Activated naive CD4-positive, alpha-beta T cell treated with anti-CD3 and anti-CD28 coated beads, Interleukin-2, amount 50 U/mL, for 24 hours (primary cell): ENCODE data around the gene EDEM2.
"Not testable (repeated sequence)": the region's sequence is repeated elsewhere in the genome, so short reads cannot be mapped to it uniquely, and the experiment has no call there.

ENCODE experiments used
- H3K27ac Mint-ChIP-seq: one replicate; pipeline ENCODE4 v1.8.0; 2021; ENCODE audit warnings: mild to moderate bottlenecking, mixed read lengths
- H3K27me3 Mint-ChIP-seq: one replicate; pipeline ENCODE4 v1.8.0; 2021; ENCODE audit warnings: mixed read lengths
- H3K36me3 Mint-ChIP-seq: one replicate; pipeline ENCODE4 v1.8.0; 2021; ENCODE audit warnings: mixed read lengths
- H3K4me1 Mint-ChIP-seq: one replicate; pipeline ENCODE4 v1.8.0; 2021; ENCODE audit warnings: mixed read lengths
- H3K4me3 Mint-ChIP-seq: one replicate; pipeline ENCODE4 v1.8.0; 2021; ENCODE audit warnings: mild to moderate bottlenecking, mixed read lengths
- H3K9me3 Mint-ChIP-seq: one replicate; pipeline ENCODE4 v1.8.0; 2021; ENCODE audit warnings: mixed read lengths

The EDEM2 gene

DNA sequence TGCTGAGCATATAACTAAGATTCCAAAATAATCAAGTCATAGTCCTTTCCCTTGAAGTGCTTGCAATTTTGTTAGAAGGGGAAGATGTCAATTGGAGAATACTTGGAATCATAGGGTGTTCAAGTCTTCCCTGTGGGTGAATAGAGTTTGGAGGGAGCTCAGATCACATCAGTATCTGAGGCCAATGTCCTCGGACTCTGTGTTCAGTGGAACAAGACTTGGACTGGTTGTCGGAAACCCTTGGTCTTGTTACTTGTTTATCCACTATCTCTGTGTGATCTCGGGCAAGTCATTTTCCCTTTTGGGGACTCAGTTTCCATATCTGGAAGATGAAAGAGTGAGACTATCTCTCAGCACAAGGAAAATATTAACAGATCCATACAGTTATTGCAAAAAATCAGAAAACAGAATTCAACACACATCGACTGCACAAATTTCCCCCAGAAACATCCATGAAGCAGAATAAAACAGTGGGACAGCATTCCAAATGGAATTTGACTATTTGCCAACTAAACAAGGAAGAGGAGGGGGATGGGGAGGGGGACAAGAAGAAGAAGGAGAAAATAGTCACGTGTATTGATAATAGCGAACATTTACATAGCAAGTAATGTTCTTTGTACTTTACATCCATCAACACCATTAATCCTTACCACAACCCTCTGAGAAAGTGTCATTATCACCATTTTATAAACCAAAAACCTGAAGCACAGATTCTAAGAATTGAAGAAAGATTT, 3.9 kb upstream of the EDEM2 start:
- Mint-ChIP-seq H3K27me3 (no peaks in the 10 kb centered on the region), H3K27ac (no peak overlapping the region), H3K4me1 (peaks cover 17% of the 10 kb centered on the region), H3K36me3 (no peaks in the 10 kb centered on the region), H3K9me3 (no peaks in the 10 kb centered on the region), H3K4me3 (no peak overlapping the region)

DNA sequence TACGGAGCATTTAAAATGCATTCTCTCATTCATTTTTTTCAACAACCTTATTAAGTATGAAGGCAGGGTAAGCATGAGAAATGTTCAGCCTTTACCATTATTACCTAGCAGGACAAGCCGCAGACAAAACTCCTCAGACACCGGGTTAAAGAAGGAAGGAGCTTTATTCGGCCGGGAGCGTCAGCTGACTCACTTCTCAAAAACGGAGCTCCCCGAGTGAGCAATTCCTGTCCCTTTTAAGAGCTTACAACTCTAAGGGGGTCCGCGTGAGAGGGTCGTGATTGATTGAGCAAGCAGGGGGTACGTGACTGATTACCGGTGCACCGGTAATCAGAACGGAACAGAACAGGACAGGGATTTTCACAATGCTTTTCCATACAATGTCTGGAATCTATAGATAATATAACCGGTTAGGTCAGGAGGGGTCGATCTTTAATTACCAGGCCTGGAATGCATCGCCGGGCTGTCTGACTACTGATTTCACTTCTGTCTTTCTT, 487 bp upstream of the EDEM2 start:
- H3K9me3 Mint-ChIP-seq, H3K36me3 Mint-ChIP-seq, H3K27me3 Mint-ChIP-seq: not testable (repeated sequence)
- peak overlapping the region; percentile 95 for H3K4me3 Mint-ChIP-seq
- peak overlapping the region; percentile 91 for H3K27ac Mint-ChIP-seq
- H3K4me1 Mint-ChIP-seq: peaks cover 29% of the 10 kb centered on the region

DNA sequence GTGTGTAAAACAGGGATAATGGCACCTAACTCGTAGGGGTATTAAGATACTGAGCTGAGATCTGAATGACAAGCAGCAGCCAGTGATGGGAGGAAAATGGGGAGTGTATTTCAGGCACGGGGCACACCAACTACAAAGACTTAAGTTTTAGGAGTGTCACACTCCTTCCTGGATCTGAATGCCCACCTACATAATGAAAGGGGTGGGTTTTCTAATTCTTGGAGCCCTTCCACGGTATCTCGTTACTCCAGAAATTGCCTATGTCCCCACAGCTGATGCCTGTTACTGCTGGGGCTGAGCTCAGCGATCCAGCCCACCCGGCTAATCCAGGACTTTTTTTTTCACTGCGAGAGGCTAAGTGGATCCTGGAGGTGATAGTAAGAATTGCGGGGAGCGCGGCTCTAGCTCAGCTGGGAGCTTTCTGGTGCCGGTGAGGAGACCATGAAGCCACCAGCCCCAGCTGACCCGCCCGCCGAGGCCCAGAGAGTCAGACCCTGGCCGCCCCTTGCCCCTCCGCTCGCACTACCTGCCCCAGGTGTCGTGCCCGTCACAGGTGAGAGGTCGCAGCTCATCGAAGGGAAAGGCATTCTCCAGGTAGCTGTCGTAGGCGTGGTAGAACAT, 727 bp downstream of the EDEM2 start:
- no peaks in the 10 kb centered on the region for H3K27me3 Mint-ChIP-seq
- no peaks in the 10 kb centered on the region for H3K9me3 Mint-ChIP-seq
- peaks cover 1% of the 10 kb centered on the region for H3K36me3 Mint-ChIP-seq
- peak overlapping the region; percentile 95 for H3K4me3 Mint-ChIP-seq
- H3K27ac Mint-ChIP-seq: peak overlapping the region; percentile 91
- peaks cover 36% of the 10 kb centered on the region for H3K4me1 Mint-ChIP-seq

DNA sequence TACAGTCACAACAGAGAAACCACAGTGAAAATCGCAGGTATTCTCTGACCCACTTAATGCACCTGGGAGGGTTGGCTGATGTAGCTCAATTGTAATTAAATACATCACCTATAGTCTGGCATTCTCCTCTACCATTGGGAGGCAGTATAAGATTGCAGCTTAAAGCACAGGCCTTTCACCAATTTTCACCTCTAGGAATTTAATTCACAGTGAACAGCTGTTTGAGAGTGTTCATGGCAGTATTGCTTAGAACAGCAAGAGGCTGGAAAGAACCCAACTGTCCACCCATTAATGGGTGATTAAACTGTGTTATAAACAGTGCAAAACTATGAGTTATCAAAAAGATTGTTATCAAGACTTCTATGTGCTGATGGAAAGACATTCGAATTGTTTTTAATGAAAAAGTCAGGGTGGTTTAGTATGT, 2.0 kb downstream of the EDEM2 start:
- H3K27me3 Mint-ChIP-seq: no peaks in the 10 kb centered on the region
- peak overlapping the region; percentile 75 for H3K4me3 Mint-ChIP-seq
- H3K27ac Mint-ChIP-seq: peak overlapping the region; percentile 81
- peaks cover 42% of the 10 kb centered on the region for H3K4me1 Mint-ChIP-seq
- no peaks in the 10 kb centered on the region for H3K9me3 Mint-ChIP-seq
- H3K36me3 Mint-ChIP-seq: peaks cover 7% of the 10 kb centered on the region

DNA sequence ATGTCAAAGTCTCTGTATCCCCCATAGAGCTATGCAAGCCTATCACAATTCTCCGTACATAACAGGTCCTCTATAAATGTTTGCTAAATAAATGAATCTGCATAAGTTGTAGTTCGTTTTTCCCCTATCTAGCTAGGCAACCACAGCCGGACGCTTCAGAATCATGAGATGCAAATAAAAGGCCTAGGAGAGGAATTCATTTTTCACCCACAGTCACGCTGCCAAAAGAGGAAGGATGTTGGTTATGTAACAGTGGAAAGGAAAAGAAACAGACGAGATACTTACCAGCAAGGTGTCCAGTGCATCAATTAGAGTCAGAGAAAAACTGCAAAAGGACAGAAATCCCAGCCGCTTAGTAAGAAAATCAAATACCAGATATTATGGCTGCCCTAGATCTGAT, 2.4 kb downstream of the EDEM2 start:
- H3K9me3 Mint-ChIP-seq: no peaks in the 10 kb centered on the region
- peak overlapping the region; percentile 42 for H3K4me3 Mint-ChIP-seq
- peak overlapping the region; percentile 35 for H3K27ac Mint-ChIP-seq
- H3K4me1 Mint-ChIP-seq: peaks cover 42% of the 10 kb centered on the region
- H3K27me3 Mint-ChIP-seq: no peaks in the 10 kb centered on the region
- H3K36me3 Mint-ChIP-seq: peaks cover 7% of the 10 kb centered on the region

DNA sequence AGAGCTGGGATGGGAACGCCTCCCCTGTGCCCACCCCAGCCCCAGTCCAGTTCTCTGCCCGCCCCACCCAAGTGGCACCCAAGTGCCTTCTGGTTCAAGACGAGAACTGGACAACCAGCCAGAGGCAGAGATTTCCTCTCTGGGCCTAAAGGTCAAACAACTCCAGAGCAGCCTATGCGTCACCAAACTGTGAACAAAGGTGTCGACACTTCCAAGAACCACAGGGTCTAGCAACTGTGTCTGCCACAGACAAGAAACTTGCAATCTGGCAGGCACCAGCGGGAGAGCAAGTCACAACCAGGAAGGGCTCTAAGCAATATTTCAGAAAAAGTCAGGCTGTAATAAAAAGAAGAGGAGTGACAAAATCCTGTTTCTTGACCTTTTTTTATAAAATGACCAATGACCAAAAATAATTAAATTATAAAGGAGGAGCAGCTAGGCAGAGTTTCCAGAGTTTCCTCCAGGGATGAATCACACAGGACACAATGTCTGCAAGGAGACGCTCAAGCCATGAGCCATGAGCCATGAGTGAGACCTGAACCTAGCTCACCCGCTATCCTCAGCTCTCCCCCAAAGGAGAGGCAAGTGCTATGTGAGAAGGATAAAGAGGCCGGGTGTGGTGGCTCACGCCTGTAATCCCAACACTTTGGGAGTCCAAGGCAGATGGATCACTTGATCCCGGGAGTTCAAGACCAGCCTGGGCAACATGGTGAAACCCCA, 11.1 kb downstream of the EDEM2 start:
- H3K4me1 Mint-ChIP-seq: peaks cover 4% of the 10 kb centered on the region
- H3K4me3 Mint-ChIP-seq: no peak overlapping the region
- H3K27ac Mint-ChIP-seq: no peak overlapping the region
- no peaks in the 10 kb centered on the region for H3K27me3 Mint-ChIP-seq
- no peaks in the 10 kb centered on the region for H3K9me3 Mint-ChIP-seq
- peaks cover 5% of the 10 kb centered on the region for H3K36me3 Mint-ChIP-seq

DNA sequence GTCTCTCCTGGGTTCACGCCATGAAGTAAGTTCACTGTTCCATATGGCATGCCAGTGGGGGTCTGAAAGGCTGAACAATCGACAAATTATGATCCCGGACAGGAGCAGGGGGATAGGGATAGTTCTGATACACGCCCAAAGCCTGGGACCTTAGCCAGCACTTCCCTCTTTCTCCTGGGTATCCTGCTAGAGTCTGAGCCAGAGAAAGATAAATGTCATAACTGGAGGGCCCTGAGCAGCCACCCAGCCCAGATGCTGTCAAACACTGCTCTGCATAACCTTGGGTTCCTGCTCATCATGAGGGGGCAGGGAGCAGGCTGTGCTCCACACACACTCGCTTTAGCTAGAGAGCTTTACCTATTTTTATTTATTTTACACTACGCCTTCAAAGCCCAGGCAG, 12.3 kb downstream of the EDEM2 start:
- H3K27ac Mint-ChIP-seq: no peak overlapping the region
- H3K36me3 Mint-ChIP-seq: peaks cover 7% of the 10 kb centered on the region
- H3K9me3 Mint-ChIP-seq: no peaks in the 10 kb centered on the region
- H3K4me1 Mint-ChIP-seq: no peaks in the 10 kb centered on the region
- H3K27me3 Mint-ChIP-seq: no peaks in the 10 kb centered on the region
- H3K4me3 Mint-ChIP-seq: no peak overlapping the region

DNA sequence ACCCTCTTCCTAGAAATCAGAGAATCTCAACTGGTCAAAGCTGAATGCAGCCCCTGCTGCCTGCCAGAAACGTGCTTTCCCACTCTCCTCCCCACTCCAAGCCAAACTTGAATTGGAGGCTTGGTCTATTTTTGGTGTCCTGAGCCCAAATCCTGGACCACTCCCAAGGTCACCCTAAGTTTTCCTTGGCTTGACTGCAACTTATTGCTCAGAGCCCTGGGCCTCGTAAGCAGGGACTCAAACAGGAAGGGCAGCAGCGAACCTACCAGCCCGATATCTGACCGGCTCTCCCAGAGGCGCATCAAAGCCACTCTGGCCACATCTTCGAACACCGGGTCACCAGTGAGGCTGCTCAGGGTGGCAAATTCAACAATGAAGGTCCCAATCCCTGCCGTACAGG, 12.7 kb downstream of the EDEM2 start:
- no peak overlapping the region for H3K27ac Mint-ChIP-seq
- H3K9me3 Mint-ChIP-seq: no peaks in the 10 kb centered on the region
- peaks cover 7% of the 10 kb centered on the region for H3K36me3 Mint-ChIP-seq
- H3K4me3 Mint-ChIP-seq: no peak overlapping the region
- H3K27me3 Mint-ChIP-seq: no peaks in the 10 kb centered on the region
- no peaks in the 10 kb centered on the region for H3K4me1 Mint-ChIP-seq

DNA sequence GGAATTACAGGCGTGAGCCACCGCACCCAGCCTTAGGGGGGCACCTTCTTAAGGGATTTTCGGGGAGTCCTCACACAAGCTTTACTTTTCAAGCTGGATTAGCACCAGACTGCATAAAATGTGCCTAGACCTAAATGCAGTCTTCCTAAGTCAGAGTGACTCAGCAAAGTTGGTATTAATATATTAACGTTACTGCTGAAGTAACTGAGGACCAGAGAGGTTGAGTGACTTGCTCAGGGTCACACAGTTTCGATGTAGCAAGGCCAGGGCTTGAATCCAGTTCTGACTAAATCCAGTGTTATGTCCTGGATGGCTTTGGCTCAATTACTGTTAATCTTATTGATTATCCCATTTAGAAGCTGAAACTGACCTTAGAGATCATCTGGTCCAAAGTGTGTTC, 13.4 kb downstream of the EDEM2 start:
- H3K27ac Mint-ChIP-seq: peak overlapping the region; percentile 76
- no peak overlapping the region for H3K4me3 Mint-ChIP-seq
- no peaks in the 10 kb centered on the region for H3K4me1 Mint-ChIP-seq
- H3K27me3 Mint-ChIP-seq: no peaks in the 10 kb centered on the region
- no peaks in the 10 kb centered on the region for H3K9me3 Mint-ChIP-seq
- H3K36me3 Mint-ChIP-seq: peaks cover 7% of the 10 kb centered on the region

DNA sequence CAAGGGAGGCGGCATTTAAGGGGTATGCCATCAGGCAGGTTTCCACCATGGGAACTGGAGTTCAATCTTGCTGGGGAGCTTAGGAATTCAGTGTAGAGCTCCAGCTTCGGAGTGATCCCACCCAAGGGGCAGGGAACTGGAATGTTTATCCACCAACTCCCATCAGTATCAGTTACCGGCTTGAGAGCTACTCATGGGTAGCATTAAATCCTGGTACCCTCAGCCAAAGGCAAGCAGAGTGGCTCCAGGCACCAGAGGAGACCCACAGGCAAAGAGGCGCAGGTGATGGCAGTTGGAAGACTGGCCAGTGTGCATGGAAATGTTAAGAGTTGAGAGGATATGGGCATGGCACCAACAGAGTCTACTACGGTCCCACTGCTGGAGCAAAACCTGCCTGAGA, 14.1 kb downstream of the EDEM2 start:
- H3K27me3 Mint-ChIP-seq: no peaks in the 10 kb centered on the region
- H3K9me3 Mint-ChIP-seq: no peaks in the 10 kb centered on the region
- H3K4me1 Mint-ChIP-seq: no peaks in the 10 kb centered on the region
- H3K27ac Mint-ChIP-seq: no peak overlapping the region
- peaks cover 7% of the 10 kb centered on the region for H3K36me3 Mint-ChIP-seq
- no peak overlapping the region for H3K4me3 Mint-ChIP-seq

DNA sequence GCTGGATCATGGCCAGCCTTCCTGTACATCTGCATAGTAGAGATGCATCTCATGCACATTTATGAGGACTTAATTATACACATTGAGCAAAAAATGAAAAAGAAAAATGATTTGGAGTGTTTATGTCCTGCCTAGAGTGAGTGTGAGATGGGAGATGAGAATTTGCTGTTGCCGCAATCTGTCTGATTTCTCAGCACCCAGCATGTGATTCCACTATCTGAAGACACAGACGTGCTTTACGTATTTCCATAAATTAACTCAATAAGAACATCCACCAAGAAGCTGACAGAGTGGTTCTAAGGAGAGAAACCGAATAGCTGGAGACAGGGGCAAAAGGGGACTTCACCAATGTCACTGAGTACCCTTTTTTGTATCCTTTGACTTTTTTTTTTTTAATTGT, 15.2 kb downstream of the EDEM2 start:
- Mint-ChIP-seq H3K4me3 (no peak overlapping the region), H3K27ac (no peak overlapping the region), H3K27me3 (no peaks in the 10 kb centered on the region), H3K36me3 (peaks cover 10% of the 10 kb centered on the region), H3K9me3 (no peaks in the 10 kb centered on the region), H3K4me1 (no peaks in the 10 kb centered on the region)

DNA sequence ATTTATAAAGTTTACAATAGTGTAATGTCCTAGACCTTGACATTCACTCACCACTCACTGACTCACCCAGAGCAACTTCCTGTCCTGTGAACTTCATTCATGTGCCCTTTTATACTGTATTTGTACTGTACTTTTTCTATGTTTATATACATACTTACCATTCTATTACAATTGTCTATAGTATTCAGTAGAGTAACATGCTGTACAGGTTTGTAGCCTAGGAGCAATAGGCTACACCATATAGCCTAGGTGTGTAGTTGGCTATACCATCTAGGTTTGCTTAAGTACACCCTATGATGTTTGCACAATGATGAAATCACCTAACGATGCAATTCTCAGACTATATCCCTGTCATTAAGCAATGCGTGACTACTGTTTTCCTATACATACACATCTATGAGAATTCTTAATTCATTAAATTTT, 17.5 kb downstream of the EDEM2 start:
- no peaks in the 10 kb centered on the region for H3K27me3 Mint-ChIP-seq
- no peak overlapping the region for H3K27ac Mint-ChIP-seq
- H3K4me1 Mint-ChIP-seq: no peaks in the 10 kb centered on the region
- no peak overlapping the region for H3K4me3 Mint-ChIP-seq
- no peaks in the 10 kb centered on the region for H3K9me3 Mint-ChIP-seq
- peaks cover 11% of the 10 kb centered on the region for H3K36me3 Mint-ChIP-seq

DNA sequence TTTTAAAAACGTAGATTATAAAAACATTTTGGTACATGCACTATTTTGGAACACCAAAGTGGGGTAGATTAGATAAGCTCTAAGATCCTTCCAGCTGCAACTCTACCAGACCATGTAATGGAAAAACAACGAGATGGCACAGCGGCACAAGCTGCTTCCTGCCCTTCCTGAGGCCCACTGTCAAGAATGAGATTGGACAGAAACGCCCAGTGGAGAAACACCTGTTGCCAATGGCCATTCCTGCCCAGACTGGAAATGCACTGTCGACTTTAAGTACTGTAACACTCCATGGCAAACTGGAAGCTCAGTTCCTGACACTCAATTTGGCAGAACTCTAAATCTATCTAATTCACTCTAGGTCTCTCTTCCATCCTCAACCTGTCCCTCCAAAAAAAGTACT, 21.4 kb downstream of the EDEM2 start:
- Mint-ChIP-seq H3K4me1 (no peaks in the 10 kb centered on the region), H3K9me3 (no peaks in the 10 kb centered on the region), H3K4me3 (no peak overlapping the region), H3K36me3 (peaks cover 13% of the 10 kb centered on the region), H3K27me3 (no peaks in the 10 kb centered on the region), H3K27ac (no peak overlapping the region)

DNA sequence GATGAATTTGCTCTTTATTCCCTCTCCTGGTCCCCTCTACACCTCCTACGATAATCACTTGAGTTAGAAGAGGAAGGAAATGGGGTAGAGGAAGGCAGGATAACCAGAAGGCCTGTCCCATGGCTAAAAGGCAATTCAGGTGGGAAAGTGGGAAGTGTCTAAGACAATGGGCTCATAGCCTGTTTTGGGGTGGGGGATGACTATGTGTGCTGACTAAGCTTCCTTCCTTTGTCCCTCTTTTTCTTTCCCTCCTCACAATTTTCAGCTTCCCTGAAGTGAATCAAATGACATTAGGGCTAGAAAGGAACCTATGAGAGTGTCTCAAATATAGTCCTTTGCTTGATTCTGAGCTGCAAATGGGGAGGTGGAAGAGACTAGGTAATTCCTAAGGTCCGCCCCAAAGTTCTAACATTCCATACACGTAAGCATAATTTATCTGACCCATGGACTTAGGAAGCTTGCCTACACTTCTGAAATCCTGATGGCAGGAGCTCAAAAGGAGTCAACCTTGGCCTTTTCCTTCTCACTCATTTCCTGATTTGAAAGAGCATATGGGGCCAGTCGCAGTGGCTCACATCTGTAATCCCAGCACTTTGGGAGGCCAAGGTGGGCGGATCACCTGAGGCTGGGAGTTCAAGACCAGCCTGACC, 24.3 kb downstream of the EDEM2 start:
- Mint-ChIP-seq H3K4me1 (no peaks in the 10 kb centered on the region), H3K9me3 (no peaks in the 10 kb centered on the region), H3K36me3 (peaks cover 18% of the 10 kb centered on the region), H3K4me3 (no peak overlapping the region), H3K27me3 (no peaks in the 10 kb centered on the region), H3K27ac (peak overlapping the region; percentile 30)

DNA sequence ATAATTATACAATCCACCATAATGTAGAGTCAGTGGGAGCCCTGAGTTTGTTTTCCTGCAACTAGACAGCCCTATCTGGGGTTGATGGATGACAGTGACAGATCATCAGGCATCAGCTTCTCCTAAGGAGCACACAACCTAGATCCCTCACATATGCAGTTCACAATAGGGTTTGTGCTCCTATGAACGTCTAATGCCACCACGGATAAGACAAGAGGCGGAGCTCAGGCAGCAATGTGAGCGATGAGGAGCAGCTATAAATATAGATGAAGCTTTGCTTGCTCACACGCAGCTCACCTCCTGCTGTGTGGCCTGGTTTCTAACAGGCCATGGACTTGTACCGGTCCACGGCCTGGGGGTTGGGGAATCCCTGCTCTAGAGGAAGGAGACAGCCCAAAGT, 25.9 kb downstream of the EDEM2 start:
- Mint-ChIP-seq H3K27ac (no peak overlapping the region), H3K9me3 (no peaks in the 10 kb centered on the region), H3K4me1 (no peaks in the 10 kb centered on the region), H3K27me3 (no peaks in the 10 kb centered on the region), H3K4me3 (no peak overlapping the region), H3K36me3 (peaks cover 19% of the 10 kb centered on the region)
